SJCRH30 (cell line): ENCODE data around the gene C20orf96. TPM values are rescaled to one million over a fixed set of nuclear protein-coding genes. Genes with fewer than 3 reads are reported as not detected.

Source experiments
- DNase-seq, 2 experiments: peaks; one replicate each; pipeline ENCODE4 v3.0.0-alpha.2; 2015 to 2020
- H3K27ac ChIP-seq: fragments of 250-450 bp; sonication (Bioruptor Pico); 2 replicates; pipeline ENCODE4 v1.5.1; 2020; ENCODE audit warnings: mild to moderate bottlenecking, moderate library complexity
- H3K27me3 ChIP-seq: fragments of 250-450 bp; sonication (Bioruptor Pico); 2 replicates; pipeline ENCODE4 v1.5.1; 2020; ENCODE audit warnings: mild to moderate bottlenecking, moderate library complexity
- H3K36me3 ChIP-seq: fragments of 250-450 bp; sonication (Bioruptor Pico); 2 replicates; pipeline ENCODE4 v1.5.1; 2020; ENCODE audit warnings: mild to moderate bottlenecking, moderate library complexity
- H3K4me1 ChIP-seq: fragments of 250-450 bp; sonication (Bioruptor Pico); 2 replicates; pipeline ENCODE4 v1.5.1; 2020; ENCODE audit warnings: mild to moderate bottlenecking, moderate library complexity
- H3K4me3 ChIP-seq: fragments of 250-450 bp; sonication (Bioruptor Pico); 2 replicates; pipeline ENCODE4 v1.5.1; 2020; ENCODE audit warnings: mild to moderate bottlenecking, moderate library complexity
- H3K9me3 ChIP-seq: fragments of 250-450 bp; sonication (Bioruptor Pico); replicated peaks from 2 replicates; pipeline ENCODE4 v1.5.1; 2020; ENCODE audit warnings: mild to moderate bottlenecking, moderate library complexity
- total RNA-seq: library from RNA; depleted of rRNA; stranded (reverse); fragments of >200 nt; shearing (Covaris generic); gene quantifications from 2 replicates; pipeline ENCODE4 v1.2.3, GENCODE V29; 2014

Gene C20orf96
- total RNA-seq, 1 experiment from 2014 or later: 2.3 TPM

DNA sequence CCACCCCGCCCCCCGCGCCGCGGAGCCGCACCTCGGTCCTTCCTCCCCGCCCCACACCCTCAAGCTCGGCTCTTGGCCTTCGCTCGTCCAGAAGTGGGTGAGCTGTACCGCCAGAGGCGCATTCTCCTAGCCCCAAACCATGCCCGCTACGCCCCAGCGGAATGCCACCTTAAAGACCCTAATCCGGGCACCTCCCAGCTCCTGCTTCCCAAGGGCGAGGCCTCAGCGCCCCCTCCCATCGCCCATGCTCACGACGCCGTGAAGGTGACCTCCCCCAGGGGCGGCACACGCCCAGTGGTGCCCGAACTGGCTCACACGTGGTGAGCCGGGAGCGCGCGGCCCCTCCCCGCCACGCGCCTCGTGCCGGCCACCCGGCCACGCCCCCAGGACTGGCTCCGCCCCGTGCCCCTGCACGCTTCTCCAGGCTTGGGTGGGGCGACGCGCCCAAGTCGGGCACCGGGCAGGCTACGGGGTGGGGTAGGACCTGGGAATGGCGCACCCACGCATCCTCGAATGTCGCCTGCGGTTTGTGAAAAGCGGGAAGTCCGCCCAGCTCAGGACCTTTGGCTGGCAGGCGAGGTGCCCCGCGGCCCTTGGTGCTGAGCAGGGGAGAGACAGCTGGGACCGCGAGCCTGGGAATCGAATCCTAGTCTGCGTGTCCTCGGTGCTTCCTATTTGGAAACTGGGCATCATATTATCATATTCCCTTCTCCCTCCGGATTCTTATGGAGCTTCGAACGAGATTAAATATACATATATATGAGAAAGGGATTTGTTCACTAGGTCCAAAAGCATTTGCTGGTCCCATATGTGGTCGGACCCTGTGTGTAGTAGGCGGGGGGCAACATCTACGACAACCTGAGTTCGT lies 33.9 kb upstream of the C20orf96 start:
- Histone ChIP-seq H3K27ac (peak overlapping the region; percentile 79), H3K4me1 (peaks cover 4% of the 10 kb centered on the region; the same call in 1 of the 2 replicates), H3K27me3 (no peaks in the 10 kb centered on the region), H3K4me3 (peak overlapping the region; percentile 77), H3K9me3 (no peaks in the 10 kb centered on the region), H3K36me3 (no peaks in the 10 kb centered on the region)
- peak; percentile 92 for DNase-seq

DNA sequence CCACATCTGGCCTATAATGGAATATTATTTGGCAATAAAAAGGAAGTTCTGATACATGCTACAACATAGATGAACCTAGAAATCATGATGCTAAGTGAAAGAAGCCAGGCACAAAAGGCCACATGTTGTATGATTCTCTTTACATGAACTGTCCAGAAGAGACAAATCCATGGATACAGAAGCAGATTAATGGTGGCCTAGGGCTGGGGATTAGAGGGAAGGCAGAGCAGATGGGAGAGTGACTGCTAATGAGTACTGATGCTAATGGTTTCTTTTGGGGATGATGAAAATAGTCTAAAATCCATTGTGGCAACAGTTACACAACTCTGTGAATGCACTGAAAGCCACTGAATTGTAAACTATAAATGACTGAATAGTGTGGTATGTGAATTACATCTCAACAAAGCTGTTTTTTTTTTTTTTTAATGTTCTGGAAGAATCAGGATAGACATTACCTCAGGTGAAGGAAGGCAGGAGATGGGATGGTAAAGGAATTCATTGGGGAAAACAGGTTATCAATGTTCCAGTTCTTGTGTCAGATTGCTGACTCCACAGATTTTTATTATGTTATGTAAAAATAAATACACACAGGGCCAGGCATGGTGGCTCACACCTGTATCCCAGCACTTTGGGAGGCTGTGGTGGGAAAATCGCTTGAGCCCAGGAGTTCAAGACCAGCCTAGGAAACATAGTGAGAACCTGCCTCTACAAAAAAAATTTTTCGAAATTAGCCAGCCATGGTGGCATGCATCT lies 25.9 kb upstream of the C20orf96 start:
- Histone ChIP-seq H3K27ac (no peak overlapping the region), H3K27me3 (no peaks in the 10 kb centered on the region), H3K4me1 (no peaks in the 10 kb centered on the region), H3K4me3 (no peak overlapping the region), H3K9me3 (no peaks in the 10 kb centered on the region), H3K36me3 (no peaks in the 10 kb centered on the region)
- DNase-seq: no peak

DNA sequence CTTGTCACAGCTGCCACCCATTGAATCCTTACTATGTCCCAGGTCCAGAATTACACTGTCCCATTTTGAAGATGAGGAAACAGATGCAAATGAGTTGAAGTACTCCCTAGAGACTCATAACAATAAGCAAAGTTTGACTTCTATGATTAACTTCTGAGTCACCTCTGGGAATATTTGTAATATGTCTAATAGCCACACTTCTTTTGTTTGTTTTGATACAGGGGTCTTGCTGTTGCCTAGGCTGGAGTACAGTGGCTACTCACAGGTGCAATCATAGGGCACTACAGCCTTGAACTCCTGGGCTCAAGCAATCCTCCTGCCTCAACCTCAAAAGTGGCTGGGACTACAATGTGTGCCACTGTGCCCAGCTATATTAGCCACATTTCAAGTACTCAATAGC lies 23.4 kb upstream of the C20orf96 start:
- H3K27ac ChIP-seq: no peak overlapping the region
- H3K27me3 ChIP-seq: no peaks in the 10 kb centered on the region
- H3K4me3 ChIP-seq: no peak overlapping the region
- peaks cover 3% of the 10 kb centered on the region; the same call in 1 of the 2 replicates for H3K4me1 ChIP-seq
- H3K9me3 ChIP-seq: no peaks in the 10 kb centered on the region
- no peaks in the 10 kb centered on the region for H3K36me3 ChIP-seq
- no peak for DNase-seq

DNA sequence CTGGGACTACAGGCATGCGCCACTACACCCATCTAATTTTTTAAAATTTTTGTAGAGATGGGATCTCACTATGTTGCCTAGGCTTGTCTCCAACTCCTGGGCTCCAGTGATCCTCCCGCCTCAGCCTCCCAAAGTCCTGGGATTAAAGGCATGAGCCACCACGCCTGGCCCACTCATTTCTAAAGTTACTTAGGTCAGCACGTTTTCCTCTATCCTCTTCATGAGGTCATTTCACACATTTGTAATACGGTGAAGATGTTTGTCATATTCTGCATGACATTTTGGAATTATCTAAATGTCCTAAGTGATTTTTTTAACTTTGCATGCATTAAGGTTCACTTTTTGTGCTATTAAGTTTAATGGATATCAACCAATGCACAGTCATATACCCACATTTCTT lies 22.9 kb upstream of the C20orf96 start:
- Histone ChIP-seq H3K9me3 (no peaks in the 10 kb centered on the region), H3K27me3 (no peaks in the 10 kb centered on the region), H3K4me3 (no peak overlapping the region), H3K4me1 (peaks cover 5% of the 10 kb centered on the region), H3K27ac (no peak overlapping the region), H3K36me3 (no peaks in the 10 kb centered on the region)
- no peak for DNase-seq

DNA sequence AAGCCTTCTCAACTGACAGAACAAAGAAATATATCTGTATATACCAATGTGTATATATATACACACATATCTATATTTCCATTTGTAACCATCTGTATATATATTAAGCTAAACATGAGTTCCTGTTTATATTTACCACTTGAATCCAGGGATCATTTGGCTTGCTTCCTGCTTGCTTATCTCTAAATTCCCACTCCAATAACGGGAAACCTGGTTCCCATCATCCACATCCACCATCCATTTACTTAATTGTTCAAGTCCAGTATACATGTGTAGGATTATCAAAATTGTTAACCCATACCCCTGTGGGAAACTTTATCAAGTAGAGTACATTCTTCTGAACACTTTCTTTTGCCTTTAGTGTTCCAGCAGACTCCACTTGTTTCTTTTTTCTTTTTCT lies 22.3 kb upstream of the C20orf96 start:
- no peaks in the 10 kb centered on the region for H3K9me3 ChIP-seq
- H3K4me1 ChIP-seq: peaks cover 6% of the 10 kb centered on the region
- no peaks in the 10 kb centered on the region for H3K27me3 ChIP-seq
- no peaks in the 10 kb centered on the region for H3K36me3 ChIP-seq
- DNase-seq: no peak
- no peak overlapping the region for H3K4me3 ChIP-seq
- no peak overlapping the region for H3K27ac ChIP-seq

DNA sequence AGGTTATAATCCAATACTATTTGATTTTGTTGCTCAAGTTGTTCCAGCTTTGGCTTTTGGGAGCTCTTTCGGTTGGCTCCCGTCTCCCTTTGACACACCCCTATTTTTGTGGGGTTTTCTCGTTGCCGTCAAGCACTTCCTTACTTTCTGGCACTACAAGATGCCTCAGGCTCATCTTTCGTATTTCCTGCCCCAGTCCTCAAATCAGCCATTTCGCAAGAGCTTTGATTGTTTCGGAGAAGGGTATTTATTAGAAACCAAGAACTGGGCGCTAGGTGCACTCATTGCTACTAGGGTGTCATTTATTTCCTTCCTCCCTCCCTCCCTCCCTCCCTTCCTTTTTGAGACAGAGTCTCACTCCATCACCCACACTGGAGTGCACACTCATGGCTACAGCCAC lies 21.5 kb upstream of the C20orf96 start:
- Histone ChIP-seq H3K9me3 (no peaks in the 10 kb centered on the region), H3K36me3 (no peaks in the 10 kb centered on the region), H3K4me3 (no peak overlapping the region), H3K27ac (no peak overlapping the region), H3K4me1 (peaks cover 6% of the 10 kb centered on the region), H3K27me3 (no peaks in the 10 kb centered on the region)
- no peak for DNase-seq

DNA sequence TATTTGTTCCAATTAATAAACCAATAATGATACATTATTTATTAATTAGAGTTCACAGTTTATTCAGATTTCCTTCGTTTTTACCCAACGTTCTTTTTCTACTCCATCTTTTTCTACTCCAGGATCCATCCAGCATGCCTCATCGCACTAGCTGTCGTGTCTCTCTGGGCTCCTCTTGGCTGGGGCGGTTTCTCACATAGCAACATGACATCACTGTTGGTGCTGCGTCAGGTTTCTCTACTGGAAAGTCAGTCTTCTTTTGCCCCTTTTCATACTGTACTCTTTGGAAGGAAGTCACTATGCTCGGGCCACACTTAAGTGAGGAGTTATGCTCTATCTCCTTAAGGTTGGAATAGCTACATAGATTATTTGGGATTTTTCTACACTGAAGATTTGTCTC lies 21.1 kb upstream of the C20orf96 start:
- no peaks in the 10 kb centered on the region for H3K36me3 ChIP-seq
- DNase-seq: no peak
- H3K27me3 ChIP-seq: no peaks in the 10 kb centered on the region
- no peak overlapping the region for H3K27ac ChIP-seq
- no peaks in the 10 kb centered on the region for H3K9me3 ChIP-seq
- no peak overlapping the region for H3K4me3 ChIP-seq
- peaks cover 6% of the 10 kb centered on the region for H3K4me1 ChIP-seq

DNA sequence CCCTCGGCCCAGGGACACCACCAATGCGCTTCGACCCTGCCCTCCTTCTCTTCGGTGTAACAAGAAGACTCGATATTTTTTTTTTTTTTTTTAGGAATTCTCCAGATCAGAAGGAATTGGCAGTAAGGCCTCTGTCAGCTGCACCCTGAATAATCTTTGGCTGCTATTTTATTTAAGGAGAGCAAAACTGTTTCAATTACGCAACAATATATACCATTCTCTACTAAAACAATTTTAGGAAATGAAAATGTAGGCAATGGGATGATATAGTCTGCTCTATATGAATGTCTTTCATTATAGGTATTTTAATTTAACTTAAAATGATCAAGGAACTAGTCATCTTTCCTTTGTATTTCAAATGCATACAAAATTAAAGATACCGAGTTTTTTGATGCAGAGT lies 20.1 kb upstream of the C20orf96 start:
- no peaks in the 10 kb centered on the region for H3K27me3 ChIP-seq
- H3K4me3 ChIP-seq: peak overlapping the region; percentile 18; the same call in 1 of the 2 replicates
- DNase-seq: no peak
- H3K36me3 ChIP-seq: no peaks in the 10 kb centered on the region
- peaks cover 6% of the 10 kb centered on the region for H3K4me1 ChIP-seq
- H3K27ac ChIP-seq: no peak overlapping the region
- H3K9me3 ChIP-seq: no peaks in the 10 kb centered on the region

DNA sequence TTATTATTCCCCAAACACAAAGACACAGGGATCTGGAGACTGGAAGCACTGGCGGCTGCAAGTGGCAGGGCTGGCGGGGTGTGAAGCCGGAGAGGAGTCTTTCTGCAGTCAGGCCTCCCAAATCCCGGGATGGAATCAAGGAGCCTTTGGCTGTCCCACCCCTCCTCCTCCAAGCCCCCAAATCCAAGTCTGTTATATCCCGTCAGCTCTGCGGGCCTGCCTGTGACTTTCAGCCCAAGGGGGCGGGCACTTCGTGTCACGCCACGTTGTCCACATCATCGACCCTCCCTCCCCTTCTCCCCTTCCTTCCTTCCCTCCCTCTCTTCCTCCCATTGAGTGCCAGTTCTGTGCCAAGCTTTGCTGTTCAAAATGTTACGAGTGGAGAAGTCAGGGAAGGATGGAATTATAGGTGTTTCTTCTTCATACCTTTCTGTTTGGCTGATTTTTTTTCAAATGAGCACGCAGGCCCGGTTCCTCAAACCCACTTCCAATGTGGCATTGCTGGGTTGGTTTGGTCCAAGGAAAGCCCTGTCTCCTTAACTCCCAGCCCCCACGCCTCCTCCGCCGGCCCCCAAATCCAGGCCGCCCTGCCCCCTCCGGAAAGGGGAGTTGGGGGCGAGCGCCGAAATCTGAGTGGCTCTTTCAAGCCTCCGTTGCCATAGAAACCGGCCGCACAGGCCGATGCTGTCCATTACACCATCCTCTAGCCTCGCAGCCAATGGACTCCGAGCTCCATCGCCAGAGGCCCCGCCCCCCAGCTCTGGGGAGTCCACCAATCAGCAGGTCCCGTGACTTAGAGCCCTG lies 19.5 kb upstream of the C20orf96 start:
- Histone ChIP-seq H3K27ac (peak overlapping the region; percentile 87), H3K36me3 (no peaks in the 10 kb centered on the region), H3K4me1 (peaks cover 6% of the 10 kb centered on the region), H3K4me3 (peak overlapping the region; percentile 60), H3K27me3 (no peaks in the 10 kb centered on the region), H3K9me3 (no peaks in the 10 kb centered on the region)
- DNase-seq: peak; percentile 99 to 100

DNA sequence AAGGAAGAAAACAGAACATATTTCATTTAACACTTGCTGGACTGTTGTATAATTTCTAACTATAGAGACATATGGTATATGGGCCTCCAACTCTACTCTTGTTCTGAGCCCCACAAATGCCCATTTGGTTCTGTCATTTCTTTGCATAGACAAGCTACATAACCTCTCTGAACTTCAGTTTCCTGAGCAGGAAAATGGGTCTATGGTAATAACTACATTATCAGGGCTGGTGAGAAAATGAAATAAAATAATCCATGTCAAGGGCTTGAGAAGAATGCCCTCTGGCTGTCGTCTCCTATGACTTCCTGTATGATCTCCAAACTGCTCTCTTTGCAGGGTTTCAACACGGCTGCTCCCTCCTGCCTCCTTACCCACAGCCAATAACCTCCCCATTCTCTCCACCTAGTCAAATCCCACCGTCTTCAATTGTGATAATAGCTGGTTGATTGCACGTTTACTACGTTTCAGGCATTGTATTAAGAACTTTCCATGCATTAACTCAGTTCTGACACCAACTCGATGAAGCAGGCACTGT lies 18.8 kb upstream of the C20orf96 start:
- peaks cover 6% of the 10 kb centered on the region for H3K4me1 ChIP-seq
- peak overlapping the region; percentile 60 for H3K4me3 ChIP-seq
- peak overlapping the region; percentile 87 for H3K27ac ChIP-seq
- H3K36me3 ChIP-seq: no peaks in the 10 kb centered on the region
- no peaks in the 10 kb centered on the region for H3K9me3 ChIP-seq
- DNase-seq: peak; percentile 14 to 57
- no peaks in the 10 kb centered on the region for H3K27me3 ChIP-seq

DNA sequence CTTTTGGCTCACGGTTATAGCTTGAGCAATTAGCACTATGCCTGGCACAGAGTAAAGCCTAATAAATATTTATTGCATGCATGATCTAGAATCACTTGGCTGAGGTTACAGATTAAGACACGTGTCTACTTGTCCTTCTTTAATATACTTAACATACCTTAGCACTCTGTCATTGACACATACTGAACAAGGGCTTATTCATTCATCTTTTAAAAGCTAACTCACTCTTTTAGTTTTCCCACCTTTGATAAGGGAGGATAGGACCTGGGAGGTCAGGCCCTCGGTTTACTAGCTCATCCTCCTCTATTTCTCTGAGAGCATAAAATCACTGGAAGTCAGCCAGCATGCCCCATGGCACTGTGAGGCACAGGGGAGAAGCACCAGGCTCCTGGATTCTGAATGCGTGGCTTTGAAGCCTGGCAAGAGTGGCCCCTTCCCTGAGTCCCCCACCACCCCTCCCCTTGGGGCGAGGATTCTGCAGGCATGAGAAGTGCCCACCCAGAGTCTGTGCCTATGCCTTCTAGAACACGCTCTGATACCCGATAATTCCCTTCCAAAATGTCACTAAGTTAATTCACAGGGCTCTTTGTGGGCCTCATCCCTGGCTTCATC lies 18.0 kb upstream of the C20orf96 start:
- Histone ChIP-seq H3K36me3 (no peaks in the 10 kb centered on the region), H3K4me1 (peaks cover 6% of the 10 kb centered on the region), H3K4me3 (no peak overlapping the region), H3K27ac (no peak overlapping the region), H3K9me3 (no peaks in the 10 kb centered on the region), H3K27me3 (no peaks in the 10 kb centered on the region)
- no peak for DNase-seq

DNA sequence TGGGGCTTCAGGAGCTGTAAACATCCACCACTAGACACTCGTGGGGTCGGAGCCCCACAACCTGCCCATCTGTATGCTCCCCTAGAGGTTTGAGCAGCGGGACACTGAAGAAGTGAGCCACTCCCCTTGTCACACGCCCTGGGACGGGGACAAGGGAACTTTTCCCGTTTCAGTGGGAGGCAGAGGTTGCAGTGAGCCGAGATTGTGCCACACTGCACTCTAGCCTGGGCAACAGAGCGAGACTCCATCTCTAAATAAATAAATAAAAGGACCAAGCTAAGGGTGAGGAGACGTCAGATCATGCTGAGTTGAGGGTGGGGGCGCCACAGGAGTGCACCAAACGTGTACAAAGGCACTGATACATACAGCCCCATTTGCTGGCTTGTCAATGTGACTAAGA lies 15.2 kb upstream of the C20orf96 start:
- H3K4me3 ChIP-seq: no peak overlapping the region
- no peak overlapping the region for H3K27ac ChIP-seq
- DNase-seq: no peak
- H3K36me3 ChIP-seq: no peaks in the 10 kb centered on the region
- H3K27me3 ChIP-seq: no peaks in the 10 kb centered on the region
- no peaks in the 10 kb centered on the region for H3K9me3 ChIP-seq
- peaks cover 6% of the 10 kb centered on the region for H3K4me1 ChIP-seq

DNA sequence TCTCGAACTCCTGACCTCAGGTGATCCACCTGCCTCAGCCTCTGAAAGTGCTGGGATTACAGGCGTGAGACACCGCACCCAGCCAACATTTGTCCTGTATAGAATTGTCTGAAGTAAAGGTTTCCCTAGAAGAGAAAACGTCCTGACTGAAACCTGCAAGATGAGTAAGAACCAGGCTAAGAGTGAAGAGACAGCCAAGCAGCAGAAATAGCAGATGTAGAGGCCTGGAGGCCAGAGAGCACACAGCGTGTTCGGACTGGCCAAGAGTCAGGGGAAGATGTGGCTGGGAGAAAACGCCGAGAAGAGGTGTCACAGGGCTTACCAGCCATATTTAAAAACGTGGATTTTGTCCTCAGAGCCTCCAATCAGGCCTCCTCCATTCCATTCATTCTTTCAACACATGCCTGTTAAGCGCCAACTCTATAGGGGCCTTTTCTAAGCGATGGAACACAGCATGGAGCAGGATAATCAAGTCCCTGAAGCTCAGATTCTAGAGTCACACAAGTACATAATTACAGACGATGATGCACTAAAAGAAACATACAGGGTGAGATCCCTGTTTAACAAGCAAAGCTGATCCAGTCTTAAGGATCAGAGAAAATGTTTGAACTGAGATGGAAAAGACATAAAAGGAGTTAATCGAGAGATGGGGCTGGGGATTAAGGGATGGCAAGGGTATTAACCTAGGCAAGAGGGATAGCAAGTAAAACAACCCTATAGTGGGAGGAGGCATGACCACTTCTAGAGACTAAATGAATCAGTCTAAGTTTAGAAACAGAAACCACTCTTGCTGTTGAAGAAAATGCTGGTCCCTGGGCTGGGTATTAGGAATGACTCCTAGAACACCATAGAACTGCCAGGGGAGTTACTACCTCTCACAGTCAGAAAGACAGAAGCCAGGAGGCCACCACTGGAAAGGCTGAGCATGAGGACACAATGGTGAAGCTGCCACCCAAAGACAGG lies 11.6 kb upstream of the C20orf96 start:
- Histone ChIP-seq H3K36me3 (peaks cover 15% of the 10 kb centered on the region; the same call in 1 of the 2 replicates), H3K27ac (no peak overlapping the region), H3K9me3 (no peaks in the 10 kb centered on the region), H3K4me3 (no peak overlapping the region), H3K27me3 (no peaks in the 10 kb centered on the region), H3K4me1 (no peaks in the 10 kb centered on the region)
- no peak for DNase-seq
